T47D (cell line): ENCODE measurements around the gene ART5.

Experiments used
- DNase-seq, 2 experiments: peaks; one replicate each; pipeline versions ENCODE4 v3.0.0 to v3.0.0-alpha.2; 2011 to 2012; ENCODE audit warnings: low read depth in 1 of 2, low spot score in 1 of 2
- JUND ChIP-seq: IDR thresholded peaks from 2 replicates; pipeline ENCODE4 v1.6.1; 2012; ENCODE audit warnings: low read depth
- in situ Hi-C: cut with HindIII; loops from 2 replicates; pipeline ENCODE4 v1.10.0; 2016; ENCODE audit warnings: low sequenced_read_pairs, low pct_unique_long_range_greater_than_20kb

Gene ART5

GRCh38 chr11:3623767-3624458, 17.9 kb downstream of the ART5 start:
- in situ Hi-C loops, result no loop called here
- no peak for DNase-seq
- no peak for TF ChIP-seq JUND

GRCh38 chr11:3623121-3623520, 18.7 kb downstream of the ART5 start:
- TF ChIP-seq JUND, result no peak
- in situ Hi-C loops, result no loop called here
- DNase-seq, result no peak

- in situ Hi-C loops, result no loop called here
- TF ChIP-seq JUND, result no peak
Measured at GRCh38 chr11:3622521-3622920, 19.3 kb downstream of the ART5 start.

GRCh38 chr11:3617990-3618389, 23.8 kb downstream of the ART5 start:
- in situ Hi-C loops, result no loop called here
- no peak for TF ChIP-seq JUND
- no peak for DNase-seq

More at GRCh38 chr11:3622521-3622920, 19.3 kb downstream of the ART5 start:
- no peak for DNase-seq

- DNase-seq, result no peak
- in situ Hi-C loops, result no loop called here
Measured at GRCh38 chr11:3616721-3617460, 24.9 kb downstream of the ART5 start.

GRCh38 chr11:3615998-3616397, 25.8 kb downstream of the ART5 start:
- in situ Hi-C loops, result no loop called here
- DNase-seq, result no peak

More at GRCh38 chr11:3616721-3617460, 24.9 kb downstream of the ART5 start:
- TF ChIP-seq JUND, result no peak

GRCh38 chr11:3614742-3615171, 27.0 kb downstream of the ART5 start:
- no peak for DNase-seq
- no peak for TF ChIP-seq JUND
- in situ Hi-C loops, result no loop called here

More at GRCh38 chr11:3615998-3616397, 25.8 kb downstream of the ART5 start:
- TF ChIP-seq JUND, result no peak

- TF ChIP-seq JUND, result no peak
- in situ Hi-C loops, result no loop called here
- DNase-seq, result no peak
Measured at GRCh38 chr11:3613998-3614741, 27.6 kb downstream of the ART5 start.

GRCh38 chr11:3611976-3612678, 29.7 kb downstream of the ART5 start:
- no peak for DNase-seq
- TF ChIP-seq JUND, result no peak
- in situ Hi-C loops, result no loop called here

- in situ Hi-C loops, result no loop called here
- no peak for TF ChIP-seq JUND
- no peak for DNase-seq
Measured at GRCh38 chr11:3610846-3611245, 30.9 kb downstream of the ART5 start.

- in situ Hi-C loops, result no loop called here
- peak; percentile 19 to 55 for DNase-seq
- TF ChIP-seq JUND, result no peak
Measured at GRCh38 chr11:3609416-3610265, 32.2 kb downstream of the ART5 start.
